ENCODE data around the gene RAB26.
"Not testable (repeated sequence)": the region's sequence is repeated elsewhere in the genome, so short reads cannot be mapped to it uniquely, and the experiment has no call there.

The RAB26 gene

GRCh38 chr16:2200313-2200712 lies 51.9 kb downstream of the RAB26 start:
- DNase-seq, result no peak

GRCh38 chr16:2203119-2203688 lies 54.8 kb downstream of the RAB26 start:
- not testable (repeated sequence) for DNase-seq
